Gastroesophageal sphincter (tissue), 3 donors: ENCODE measurements around the gene NEURL1.

Experiments
- CTCF ChIP-seq, 4 experiments: fragments of 200-600 bp in 2 of 4; fragments of 450-650 bp in 2 of 4; sonication (generic) in 1 of 4; IDR thresholded peaks; one replicate each; pipeline ENCODE4 v1.5.1; 2017 to 2019; ENCODE audit warnings: antibody characterized with exemption in 4 of 4, mild to moderate bottlenecking in 2 of 4, moderate library complexity in 2 of 4
- POLR2AphosphoS5 ChIP-seq: sonication (generic); formaldehyde crosslinking; IDR thresholded peaks from one replicate; pipeline ENCODE4 v1.6.1; 2017; ENCODE audit warnings: antibody characterized with exemption

GRCh38 chr10:103559776-103560175, 66.3 kb downstream of the NEURL1 start:
- TF ChIP-seq POLR2AphosphoS5 (no peak), CTCF (IDR thresholded peaks at IDR 0.05) (no peak)
